ENCODE measurements around the gene ALPP.
"Not testable (repeated sequence)": the region's sequence is repeated elsewhere in the genome, so short reads cannot be mapped to it uniquely, and the experiment has no call there.

The ALPP gene

GRCh38 chr2:232377841-232378734, 463 bp upstream of the ALPP start:
- Histone ChIP-seq H3K9me2 (replicated peaks; ENCODE audit: insufficient read depth, low read length) (no peaks in the 10 kb centered on the region), H3K9me3 (ENCODE audit: insufficient read depth, low read length) (no peaks in the 10 kb centered on the region), H3F3A (ENCODE audit: insufficient read depth) (no peaks in the 10 kb centered on the region), H4K20me1 (ENCODE audit: low read depth, low read length) (no peaks in the 10 kb centered on the region), H3K27me3 (ENCODE audit: low read length) (no peaks in the 10 kb centered on the region), H2AFZ (ENCODE audit: low read depth, low read length, severe bottlenecking) (no peak overlapping the region), H3K4me3 (ENCODE audit: insufficient read depth, low read length, poor library complexity, severe bottlenecking) (no peak overlapping the region), H3K27ac (ENCODE audit: low read depth, low read length) (no peak overlapping the region), H3K4me2 (ENCODE audit: low read depth, low read length, poor library complexity, severe bottlenecking) (no peak overlapping the region), H3K9ac (ENCODE audit: low read length) (no peak overlapping the region), H3K36me3 (ENCODE audit: low read length) (no peaks in the 10 kb centered on the region), H3K79me2 (ENCODE audit: insufficient read depth, low read length) (no peaks in the 10 kb centered on the region)
- TF ChIP-seq EZH2phosphoT487 (conservative IDR thresholded peaks at IDR 0.05; ENCODE audit: low read length): no peak
- no peak for TF ChIP-seq CTCF (IDR thresholded peaks at IDR 0.05; ENCODE audit: insufficient read depth, low read length, poor library complexity, severe bottlenecking)

DNA sequence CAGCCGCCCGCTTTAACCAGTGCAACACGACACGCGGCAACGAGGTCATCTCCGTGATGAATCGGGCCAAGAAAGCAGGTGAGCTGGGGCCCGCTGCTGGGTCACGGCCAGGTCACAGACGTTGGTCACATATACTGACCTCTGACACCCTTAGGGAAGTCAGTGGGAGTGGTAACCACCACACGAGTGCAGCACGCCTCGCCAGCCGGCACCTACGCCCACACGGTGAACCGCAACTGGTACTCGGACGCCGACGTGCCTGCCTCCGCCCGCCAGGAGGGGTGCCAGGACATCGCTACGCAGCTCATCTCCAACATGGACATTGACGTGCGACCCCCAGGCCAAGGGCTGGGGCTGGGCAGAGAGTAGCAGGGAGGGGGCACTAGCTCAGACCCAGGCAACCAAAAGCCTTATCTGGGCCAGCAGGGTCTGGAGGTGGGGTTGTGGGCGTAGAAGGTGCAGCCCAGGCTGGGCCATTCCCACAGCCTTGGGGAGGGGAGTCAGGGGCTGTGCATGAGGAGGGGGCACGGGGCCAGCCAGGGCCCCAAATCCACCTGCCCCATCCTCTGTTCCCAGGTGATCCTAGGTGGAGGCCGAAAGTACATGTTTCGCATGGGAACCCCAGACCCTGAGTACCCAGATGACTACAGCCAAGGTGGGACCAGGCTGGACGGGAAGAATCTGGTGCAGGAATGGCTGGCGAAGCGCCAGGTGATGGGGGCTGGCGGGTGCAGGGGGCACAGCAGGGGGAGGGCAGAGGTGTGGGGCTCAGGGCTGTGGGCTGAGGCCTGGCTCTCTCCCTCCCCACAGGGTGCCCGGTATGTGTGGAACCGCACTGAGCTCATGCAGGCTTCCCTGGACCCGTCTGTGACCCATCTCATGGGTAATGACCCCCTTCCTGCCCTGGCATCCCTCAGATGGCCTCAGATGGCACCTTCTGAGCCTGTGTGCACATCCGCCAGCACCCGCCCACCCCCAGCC, 1.3 kb downstream of the ALPP start:
- H3K4me2 ChIP-seq (ENCODE audit: low read depth, low read length, poor library complexity, severe bottlenecking); H3F3A ChIP-seq (ENCODE audit: insufficient read depth); H3K27ac ChIP-seq (ENCODE audit: low read depth, low read length); H3K9me2 ChIP-seq (replicated peaks; ENCODE audit: insufficient read depth, low read length); H2AFZ ChIP-seq (ENCODE audit: low read depth, low read length, severe bottlenecking); H3K27me3 ChIP-seq (ENCODE audit: low read length); H4K20me1 ChIP-seq (ENCODE audit: low read depth, low read length); H3K4me3 ChIP-seq (ENCODE audit: insufficient read depth, low read length, poor library complexity, severe bottlenecking); H3K36me3 ChIP-seq (ENCODE audit: low read length); H3K9ac ChIP-seq (ENCODE audit: low read length); H3K79me2 ChIP-seq (ENCODE audit: insufficient read depth, low read length); H3K9me3 ChIP-seq (ENCODE audit: insufficient read depth, low read length): not testable (repeated sequence)

DNA sequence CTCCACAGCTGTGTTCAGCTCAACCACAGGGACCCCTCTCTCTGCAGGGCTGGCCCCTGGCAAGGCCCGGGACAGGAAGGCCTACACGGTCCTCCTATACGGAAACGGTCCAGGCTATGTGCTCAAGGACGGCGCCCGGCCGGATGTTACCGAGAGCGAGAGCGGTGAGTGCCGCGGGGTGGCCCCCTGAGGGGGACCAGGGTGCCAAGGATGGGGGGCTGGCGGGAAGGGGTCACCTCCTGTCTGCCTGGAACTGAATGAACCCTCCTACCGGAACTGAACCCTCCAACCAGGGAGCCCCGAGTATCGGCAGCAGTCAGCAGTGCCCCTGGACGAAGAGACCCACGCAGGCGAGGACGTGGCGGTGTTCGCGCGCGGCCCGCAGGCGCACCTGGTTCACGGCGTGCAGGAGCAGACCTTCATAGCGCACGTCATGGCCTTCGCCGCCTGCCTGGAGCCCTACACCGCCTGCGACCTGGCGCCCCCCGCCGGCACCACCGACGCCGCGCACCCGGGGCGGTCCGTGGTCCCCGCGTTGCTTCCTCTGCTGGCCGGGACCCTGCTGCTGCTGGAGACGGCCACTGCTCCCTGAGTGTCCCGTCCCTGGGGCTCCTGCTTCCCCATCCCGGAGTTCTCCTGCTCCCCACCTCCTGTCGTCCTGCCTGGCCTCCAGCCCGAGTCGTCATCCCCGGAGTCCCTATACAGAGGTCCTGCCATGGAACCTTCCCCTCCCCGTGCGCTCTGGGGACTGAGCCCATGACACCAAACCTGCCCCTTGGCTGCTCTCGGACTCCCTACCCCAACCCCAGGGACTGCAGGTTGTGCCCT, 2.9 kb downstream of the ALPP start:
- H3K36me3 ChIP-seq (ENCODE audit: low read length); H3K9me2 ChIP-seq (replicated peaks; ENCODE audit: insufficient read depth, low read length); H2AFZ ChIP-seq (ENCODE audit: low read depth, low read length, severe bottlenecking); H3F3A ChIP-seq (ENCODE audit: insufficient read depth); H3K9ac ChIP-seq (ENCODE audit: low read length); H3K4me3 ChIP-seq (ENCODE audit: insufficient read depth, low read length, poor library complexity, severe bottlenecking); H3K79me2 ChIP-seq (ENCODE audit: insufficient read depth, low read length); H3K9me3 ChIP-seq (ENCODE audit: insufficient read depth, low read length); H3K27me3 ChIP-seq (ENCODE audit: low read length); H3K27ac ChIP-seq (ENCODE audit: low read depth, low read length); H3K4me2 ChIP-seq (ENCODE audit: low read depth, low read length, poor library complexity, severe bottlenecking); H4K20me1 ChIP-seq (ENCODE audit: low read depth, low read length): not testable (repeated sequence)

Data from SU-DHL-6 (cell line).